ENCODE measurements around the gene HEMGN. TPM values are rescaled to one million over a fixed set of nuclear protein-coding genes. Genes with fewer than 3 reads are reported as not detected.

The HEMGN gene
- total RNA-seq, 1 donor from 2014 or later, result 0.33 TPM

- no peak for DNase-seq (ENCODE audit: low spot score)
- ATAC-seq, result no peak
These were observed 3.5 kb downstream of the HEMGN start for GRCh38 chr9:97934321-97935115.

GRCh38 chr9:97933297-97933998, 4.5 kb downstream of the HEMGN start:
- DNase-seq (ENCODE audit: low spot score), result no peak
- no peak for ATAC-seq

DNA sequence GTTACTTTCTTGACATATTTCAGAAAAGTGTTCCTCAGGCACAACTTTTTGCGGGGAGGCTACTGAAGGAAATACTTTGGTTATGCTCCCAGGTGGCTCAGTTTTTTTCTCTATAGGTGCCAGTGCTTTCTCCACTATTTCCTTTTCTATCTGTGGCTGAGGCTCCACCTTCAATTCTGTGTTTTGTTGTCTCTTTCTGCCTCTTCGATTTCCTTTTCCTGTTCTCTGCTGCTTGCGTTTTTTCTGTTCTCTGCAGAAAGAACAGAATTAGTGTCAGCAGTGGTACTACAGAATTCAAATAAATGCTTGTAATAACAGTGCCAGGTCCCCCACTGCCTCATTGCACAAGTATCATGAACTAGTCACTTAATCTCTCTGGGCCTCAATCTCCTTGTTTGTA, 7.0 kb downstream of the HEMGN start:
- no peak for ATAC-seq

GRCh38 chr9:97928986-97929604, 8.9 kb downstream of the HEMGN start:
- no peak for DNase-seq (ENCODE audit: low spot score)
- ATAC-seq, result no peak

More for the DNA sequence above, 7.0 kb downstream of the HEMGN start:
- no peak for DNase-seq (ENCODE audit: low spot score)

DNA sequence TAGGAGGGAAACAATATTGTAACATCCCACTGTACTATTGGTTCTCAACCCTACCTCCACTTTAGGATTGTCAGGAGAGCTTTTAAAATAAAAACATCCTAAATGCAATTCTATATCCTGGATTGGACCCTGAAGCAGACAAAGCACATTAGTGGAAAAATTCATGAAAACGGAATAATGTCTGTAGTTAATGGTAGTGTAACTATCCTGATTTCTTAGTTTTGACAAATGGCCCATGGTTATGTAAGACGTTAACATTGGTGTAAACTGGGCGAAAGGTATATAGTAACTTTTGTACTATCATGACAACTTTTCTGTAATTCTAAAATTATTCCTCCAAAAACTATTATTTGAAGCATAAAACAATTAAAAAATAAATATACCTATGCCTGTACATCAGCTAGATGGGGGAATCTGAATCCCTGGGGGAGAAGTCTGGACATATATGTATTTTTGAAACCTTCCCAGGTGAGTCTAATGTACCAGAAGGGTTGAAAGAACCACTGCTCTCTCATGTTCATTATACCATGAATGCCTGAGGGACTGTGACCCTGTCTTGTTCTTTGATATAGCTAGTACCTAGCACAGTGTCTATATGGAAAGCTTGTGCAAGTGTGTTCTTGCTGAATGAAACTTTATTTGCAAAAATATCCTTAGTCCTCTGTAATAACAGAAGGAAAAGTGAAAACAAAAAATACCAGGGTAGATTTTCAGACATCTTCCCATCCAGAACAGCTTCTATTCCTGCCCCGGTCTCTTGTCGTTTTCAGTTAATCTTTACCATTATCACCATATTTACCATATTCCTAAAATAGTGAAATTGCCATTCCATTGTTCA, 12.3 kb downstream of the HEMGN start:
- DNase-seq (ENCODE audit: low spot score) (no peak), ATAC-seq (no peak)

DNA sequence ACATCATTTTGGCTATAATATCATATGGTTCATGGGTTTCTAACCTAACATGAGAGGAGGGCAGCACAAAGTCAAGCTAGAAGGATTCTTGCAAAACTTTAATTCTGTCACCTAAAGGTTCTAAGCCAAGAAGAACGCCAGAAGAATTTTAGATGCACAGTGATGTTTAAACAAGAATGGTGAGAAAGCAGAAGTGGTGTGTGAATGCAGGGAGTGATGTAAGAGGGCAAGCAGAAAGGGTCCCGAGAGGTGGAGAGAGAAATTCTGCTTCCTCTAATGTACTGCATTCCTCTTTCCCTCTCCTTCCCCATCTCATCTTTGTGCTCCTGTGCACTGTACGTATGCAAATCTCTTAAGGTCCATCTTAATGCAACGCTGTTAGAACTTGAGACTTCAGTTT, 13.6 kb downstream of the HEMGN start:
- no peak for ATAC-seq
- no peak for DNase-seq (ENCODE audit: low spot score)

- DNase-seq (ENCODE audit: low spot score) (peak; percentile 77), ATAC-seq (peak; percentile 73)
These were observed 14.4 kb downstream of the HEMGN start for GRCh38 chr9:97923529-97924108.

- DNase-seq (ENCODE audit: low spot score), result peak; percentile 98
- ATAC-seq, result peak; percentile 91
These were observed 15.8 kb downstream of the HEMGN start, which contains the start of gene TRMO for GRCh38 chr9:97921959-97922724. TRMO (minus strand) TSS chr9:97922500; CDS start chr9:97922493, 7 bp downstream.

DNA sequence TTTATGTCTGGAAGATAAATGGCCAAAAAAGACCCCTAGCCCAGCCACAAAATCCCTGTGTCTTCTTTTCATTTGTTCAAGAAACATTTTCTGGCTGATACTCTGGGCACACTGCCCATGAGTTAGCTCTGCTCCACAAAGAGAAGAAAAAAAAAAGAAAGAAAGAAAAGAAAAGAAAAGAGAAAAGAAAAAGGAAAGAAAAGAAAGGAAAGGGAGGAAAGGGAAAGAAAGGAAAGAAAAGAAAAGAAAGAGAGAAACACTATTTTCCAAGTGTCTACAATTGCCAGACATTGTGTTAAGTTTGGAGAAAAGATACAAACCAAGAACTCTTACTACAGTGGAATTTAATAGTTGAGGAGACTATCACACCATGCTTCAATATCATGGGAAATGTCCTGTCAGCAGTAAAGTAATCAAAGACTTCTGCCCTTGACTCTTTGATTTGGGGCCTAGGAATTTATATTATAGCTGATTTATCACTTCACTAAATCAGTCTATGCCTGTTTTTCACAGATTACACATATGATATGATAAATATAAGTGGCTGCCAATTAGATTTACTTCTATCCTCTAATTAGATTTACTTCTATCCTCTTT, 18.7 kb downstream of the HEMGN start:
- DNase-seq (ENCODE audit: low spot score), result no peak
- no peak for ATAC-seq

- ATAC-seq, result no peak
- no peak for DNase-seq (ENCODE audit: low spot score)
These were observed 19.4 kb downstream of the HEMGN start for GRCh38 chr9:97918611-97919010.

- DNase-seq (ENCODE audit: low spot score) (no peak), ATAC-seq (no peak)
These were observed 26.0 kb downstream of the HEMGN start for GRCh38 chr9:97911970-97912369.

- ATAC-seq, result no peak
These were observed 26.4 kb downstream of the HEMGN start for GRCh38 chr9:97911528-97911927.

GRCh38 chr9:97910357-97910756, 27.6 kb downstream of the HEMGN start:
- ATAC-seq (no peak), DNase-seq (ENCODE audit: low spot score) (no peak)

More at GRCh38 chr9:97911528-97911927, 26.4 kb downstream of the HEMGN start:
- no peak for DNase-seq (ENCODE audit: low spot score)

GRCh38 chr9:97908705-97909104, 29.3 kb downstream of the HEMGN start:
- DNase-seq (ENCODE audit: low spot score) (no peak), ATAC-seq (peak; percentile 15)

DNA sequence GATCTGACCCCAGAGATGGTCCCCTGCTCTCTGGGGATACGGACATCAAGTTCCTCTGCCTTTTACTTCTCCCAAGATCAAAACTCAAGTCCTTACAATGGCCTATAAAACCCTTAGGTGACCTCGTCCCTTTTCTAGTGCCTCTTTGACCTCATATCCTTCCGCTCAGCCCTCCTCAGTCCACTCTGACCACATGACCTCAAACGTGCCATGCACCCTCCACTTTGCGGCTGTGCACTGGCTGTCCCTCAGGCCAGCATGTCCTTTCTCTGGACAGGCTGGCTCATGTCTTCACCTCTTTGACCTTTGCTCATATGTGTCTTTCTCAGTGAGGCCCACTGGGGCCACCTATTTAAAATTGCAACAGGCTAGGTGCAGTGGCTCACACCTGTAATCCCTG, 30.3 kb downstream of the HEMGN start:
- DNase-seq (ENCODE audit: low spot score) (no peak), ATAC-seq (peak; percentile 40)

DNA sequence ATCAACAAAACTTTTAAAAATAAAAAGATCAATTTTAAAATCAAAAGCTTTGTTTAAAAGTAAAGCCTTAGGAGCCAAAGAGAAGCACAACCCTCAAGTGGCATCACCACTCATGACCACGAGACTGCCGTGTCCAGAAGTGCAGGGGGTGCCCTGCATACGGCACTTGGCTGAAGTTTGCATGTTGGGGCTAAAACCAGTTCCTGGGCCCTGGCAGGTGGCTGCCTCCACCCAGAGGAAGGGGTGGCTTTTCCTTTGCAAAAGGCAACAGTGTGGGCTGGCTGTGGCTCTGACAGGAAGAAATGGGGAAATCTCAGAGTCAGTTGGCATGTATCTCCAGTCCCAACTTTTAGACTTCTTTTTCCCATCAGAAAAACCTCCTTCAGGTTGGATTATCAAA, 30.9 kb downstream of the HEMGN start:
- ATAC-seq, result peak; percentile 24
- no peak for DNase-seq (ENCODE audit: low spot score)

DNA sequence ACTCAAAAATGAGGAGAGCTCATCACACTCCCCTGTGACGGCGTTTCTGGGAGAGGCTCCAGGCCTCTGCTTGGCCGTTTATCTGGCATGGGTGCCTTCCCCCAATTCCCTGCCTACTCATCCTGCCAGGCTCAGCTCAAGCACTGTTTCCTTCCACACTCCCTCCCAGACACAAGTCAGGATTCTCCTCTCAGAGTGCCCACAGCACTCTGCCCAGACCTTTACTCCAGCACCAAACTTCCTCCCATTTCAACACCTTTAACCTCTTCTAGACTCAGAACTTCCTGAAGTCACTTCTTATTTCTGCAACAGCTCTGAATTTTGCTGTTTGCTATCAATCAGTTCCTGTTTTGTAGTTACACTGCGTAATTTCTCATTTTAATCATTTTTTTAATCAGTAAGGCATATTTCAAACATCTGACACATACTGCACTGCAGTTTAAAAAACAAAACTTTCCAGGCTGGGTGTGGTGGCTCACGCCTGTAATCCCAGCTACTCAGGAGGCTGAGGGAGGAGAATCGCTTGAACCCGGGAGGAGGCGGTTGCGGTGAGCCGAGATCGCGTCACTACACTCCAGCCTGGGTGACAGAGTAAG, 31.6 kb downstream of the HEMGN start:
- DNase-seq (ENCODE audit: low spot score) (no peak), ATAC-seq (peak; percentile 65)

DNA sequence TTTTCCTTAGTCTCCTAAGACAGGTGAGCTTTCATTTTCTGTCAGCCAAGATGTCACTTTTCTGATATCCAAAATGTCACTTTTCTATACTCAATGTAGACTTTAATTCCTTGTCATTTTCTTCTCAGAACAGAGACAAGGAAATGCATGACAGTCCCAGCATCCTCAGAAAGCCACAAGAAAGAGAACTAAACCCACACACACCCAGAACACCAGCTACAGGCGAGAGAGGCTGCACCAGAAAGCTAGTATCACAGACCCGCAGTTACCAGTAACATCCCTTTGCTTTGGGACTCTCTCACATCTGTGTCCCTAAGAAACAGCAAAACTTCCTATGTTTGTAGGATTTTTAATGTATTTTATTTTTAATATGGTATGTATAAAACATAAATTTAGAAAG, 32.7 kb downstream of the HEMGN start:
- DNase-seq (ENCODE audit: low spot score), result no peak
- no peak for ATAC-seq

- DNase-seq (ENCODE audit: low spot score), result no peak
- ATAC-seq, result no peak
These were observed 33.2 kb downstream of the HEMGN start for GRCh38 chr9:97904725-97905124.
